ENCODE data around the gene ZC3H7B.

The ZC3H7B gene

GRCh38 chr22:41263704-41264103, 37.6 kb upstream of the ZC3H7B start:
- no peaks in the 10 kb centered on the region for H3K79me2 ChIP-seq (ENCODE audit: insufficient read depth, low read length)
- H3K9me2 ChIP-seq (ENCODE audit: low read depth, low read length) = no peaks in the 10 kb centered on the region
- no peak overlapping the region for H3K4me3 ChIP-seq (ENCODE audit: low read depth, low read length, poor library complexity, severe bottlenecking)
- no peak overlapping the region for H2AFZ ChIP-seq (ENCODE audit: low read length)
- TF ChIP-seq CTCF (IDR thresholded peaks at IDR 0.05; ENCODE audit: low read length) = no peak
- no peak for TF ChIP-seq EZH2 (IDR thresholded peaks at IDR 0.05; ENCODE audit: borderline replicate concordance, low read length)
- H3K4me2 ChIP-seq (ENCODE audit: low read length) = no peak overlapping the region
- H3F3A ChIP-seq (ENCODE audit: insufficient read depth, low read length) = no peaks in the 10 kb centered on the region
- no peaks in the 10 kb centered on the region for H4K20me1 ChIP-seq (ENCODE audit: insufficient read depth, low read length)
- H3K4me1 ChIP-seq (ENCODE audit: insufficient read depth, low read length, severe bottlenecking) = no peaks in the 10 kb centered on the region
- H3K9ac ChIP-seq (ENCODE audit: low read length) = no peak overlapping the region
- H3K27me3 ChIP-seq (ENCODE audit: insufficient read depth, low read length) = no peaks in the 10 kb centered on the region
- peaks cover 96% of the 10 kb centered on the region for H3K36me3 ChIP-seq (ENCODE audit: insufficient read depth, low read length)
- no peaks in the 10 kb centered on the region for H3K9me3 ChIP-seq (ENCODE audit: low read length)
- H3K27ac ChIP-seq (ENCODE audit: low read depth, low read length, poor library complexity, severe bottlenecking) = no peak overlapping the region

DNA sequence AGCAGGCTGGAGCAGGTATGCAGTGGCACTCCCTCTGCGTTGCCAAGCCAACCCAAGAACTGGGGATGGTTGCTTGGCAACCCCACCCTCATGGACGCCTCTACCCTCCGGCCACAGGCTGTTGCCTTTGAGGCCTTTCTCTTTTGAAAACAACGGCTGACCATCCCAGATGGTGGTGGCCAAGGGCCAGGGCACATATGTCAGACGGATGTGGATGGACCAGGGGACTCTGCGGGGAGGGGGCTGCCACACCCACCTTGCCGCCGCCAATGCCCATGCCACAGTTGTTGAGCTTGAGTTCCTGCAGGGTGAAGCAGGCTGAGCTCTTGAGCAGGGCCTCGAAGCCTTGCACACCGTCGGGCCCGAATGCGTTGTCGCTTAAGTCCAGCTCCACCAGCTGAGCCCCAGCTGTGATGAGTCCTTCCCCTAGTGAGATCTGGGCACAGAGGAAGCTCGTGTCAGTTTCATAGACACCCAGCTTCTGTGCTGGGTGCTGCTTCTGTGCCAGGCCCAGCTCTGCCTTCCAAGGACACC, 36.9 kb upstream of the ZC3H7B start:
- Histone ChIP-seq H2AFZ (ENCODE audit: low read length) (no peak overlapping the region), H3K4me3 (ENCODE audit: low read depth, low read length, poor library complexity, severe bottlenecking) (no peak overlapping the region), H3K4me2 (ENCODE audit: low read length) (no peak overlapping the region), H4K20me1 (ENCODE audit: insufficient read depth, low read length) (no peaks in the 10 kb centered on the region), H3K79me2 (ENCODE audit: insufficient read depth, low read length) (no peaks in the 10 kb centered on the region), H3K4me1 (ENCODE audit: insufficient read depth, low read length, severe bottlenecking) (no peaks in the 10 kb centered on the region), H3K36me3 (ENCODE audit: insufficient read depth, low read length) (peaks cover 96% of the 10 kb centered on the region), H3K27me3 (ENCODE audit: insufficient read depth, low read length) (no peaks in the 10 kb centered on the region), H3K9me3 (ENCODE audit: low read length) (no peaks in the 10 kb centered on the region), H3K9me2 (ENCODE audit: low read depth, low read length) (no peaks in the 10 kb centered on the region), H3F3A (ENCODE audit: insufficient read depth, low read length) (no peaks in the 10 kb centered on the region), H3K27ac (ENCODE audit: low read depth, low read length, poor library complexity, severe bottlenecking) (no peak overlapping the region), H3K9ac (ENCODE audit: low read length) (no peak overlapping the region)
- no peak for TF ChIP-seq CTCF (IDR thresholded peaks at IDR 0.05; ENCODE audit: low read length)
- no peak for TF ChIP-seq EZH2 (IDR thresholded peaks at IDR 0.05; ENCODE audit: borderline replicate concordance, low read length)

DNA sequence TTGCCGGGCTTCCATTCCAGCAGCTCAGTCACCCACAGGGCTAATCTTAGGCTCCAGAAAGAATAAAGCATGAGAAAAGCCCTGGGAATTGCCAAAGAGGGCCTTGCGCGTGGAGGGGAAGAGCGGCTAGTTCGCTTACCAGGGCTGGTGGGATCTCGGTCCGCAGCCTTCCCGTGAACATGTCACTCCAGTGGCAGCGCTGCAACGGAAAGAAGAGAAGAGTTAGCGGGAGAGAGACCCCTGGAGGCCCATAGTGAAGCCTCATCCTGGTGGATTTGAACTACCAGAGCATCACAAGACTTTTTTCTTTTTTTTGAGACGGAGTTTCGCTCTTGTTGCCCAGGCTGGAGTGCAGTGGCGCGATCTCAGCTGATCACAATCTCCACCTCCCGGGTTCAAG, 33.4 kb upstream of the ZC3H7B start:
- no peaks in the 10 kb centered on the region for H3K9me2 ChIP-seq (ENCODE audit: low read depth, low read length)
- no peaks in the 10 kb centered on the region for H3K27me3 ChIP-seq (ENCODE audit: insufficient read depth, low read length)
- H3F3A ChIP-seq (ENCODE audit: insufficient read depth, low read length) = no peaks in the 10 kb centered on the region
- no peaks in the 10 kb centered on the region for H4K20me1 ChIP-seq (ENCODE audit: insufficient read depth, low read length)
- H2AFZ ChIP-seq (ENCODE audit: low read length) = no peak overlapping the region
- H3K36me3 ChIP-seq (ENCODE audit: insufficient read depth, low read length) = peaks cover 93% of the 10 kb centered on the region
- H3K9me3 ChIP-seq (ENCODE audit: low read length) = no peaks in the 10 kb centered on the region
- no peak overlapping the region for H3K27ac ChIP-seq (ENCODE audit: low read depth, low read length, poor library complexity, severe bottlenecking)
- no peaks in the 10 kb centered on the region for H3K79me2 ChIP-seq (ENCODE audit: insufficient read depth, low read length)
- no peaks in the 10 kb centered on the region for H3K4me1 ChIP-seq (ENCODE audit: insufficient read depth, low read length, severe bottlenecking)
- no peak for TF ChIP-seq EZH2 (IDR thresholded peaks at IDR 0.05; ENCODE audit: borderline replicate concordance, low read length)
- TF ChIP-seq CTCF (IDR thresholded peaks at IDR 0.05; ENCODE audit: low read length) = no peak
- H3K9ac ChIP-seq (ENCODE audit: low read length) = no peak overlapping the region
- no peak overlapping the region for H3K4me3 ChIP-seq (ENCODE audit: low read depth, low read length, poor library complexity, severe bottlenecking)
- H3K4me2 ChIP-seq (ENCODE audit: low read length) = no peak overlapping the region

Measured in OCI-LY1 (cell line).